ENCODE data around the gene THAP4. TPM values are rescaled to one million over a fixed set of nuclear protein-coding genes. Genes with fewer than 3 reads are reported as not detected.

Gene THAP4
- total and polyA plus RNA-seq, 2 of the 13 experiments (the other 11 are each of a cell fraction or from before 2014, with no cell fraction given): 59.7 to 75.7 TPM

- TF ChIP-seq GMEB2 (CRISPR knock-in tag; IDR thresholded peaks at IDR 0.05; ENCODE audit: low read depth): no peak
- peak; percentile 41; the same call in 1 of the 2 replicates for TF ChIP-seq ZFY (CRISPR knock-in tag; IDR thresholded peaks at IDR 0.05)
- no peak for TF ChIP-seq SMYD3 (CRISPR knock-in tag; IDR thresholded peaks at IDR 0.05)
- peak; percentile 84; the same call in 1 of the 2 replicates for TF ChIP-seq ZC3H13 (CRISPR knock-in tag; IDR thresholded peaks at IDR 0.05)
- TF ChIP-seq DR1 (CRISPR knock-in tag; IDR thresholded peaks at IDR 0.05): no peak; the same call in 1 of the 2 replicates
- TF ChIP-seq RBM39 (IDR thresholded peaks at IDR 0.05; ENCODE audit: low read depth, low read length, poor library complexity, severe bottlenecking): no peak
- TF ChIP-seq SRF (IDR thresholded peaks at IDR 0.05; ENCODE audit: low read depth, low read length): no peak
- no peak for TF ChIP-seq LCORL (IDR thresholded peaks at IDR 0.05)
- peak; percentile 95 for TF ChIP-seq LCORL (CRISPR knock-in tag; IDR thresholded peaks at IDR 0.05)
- no peak for TF ChIP-seq ZBTB40 (IDR thresholded peaks at IDR 0.05)
- TF ChIP-seq ZBTB40 (CRISPR knock-in tag; IDR thresholded peaks at IDR 0.05): no peak; the same call in 1 of the 2 replicates
- no peak for TF ChIP-seq ZNF282 (IDR thresholded peaks at IDR 0.05; ENCODE audit: partially characterized antibody)
- no peak; the same call in 1 of the 2 replicates for TF ChIP-seq SAFB2 (CRISPR knock-in tag; IDR thresholded peaks at IDR 0.05; ENCODE audit: borderline replicate concordance, low read depth)
- TF ChIP-seq ZNF687 (CRISPR knock-in tag; IDR thresholded peaks at IDR 0.05): peak; percentile 98
These were observed 8.3 kb upstream of the THAP4 start (continued) for GRCh38 chr2:241645056-241645914.
